Measurements from ENCODE around the gene LRP1. TPM values are rescaled to one million over a fixed set of nuclear protein-coding genes. Genes with fewer than 3 reads are reported as not detected.

Gene LRP1
- total RNA-seq, 1 experiment from 2014 or later, result 58.6 TPM

DNA sequence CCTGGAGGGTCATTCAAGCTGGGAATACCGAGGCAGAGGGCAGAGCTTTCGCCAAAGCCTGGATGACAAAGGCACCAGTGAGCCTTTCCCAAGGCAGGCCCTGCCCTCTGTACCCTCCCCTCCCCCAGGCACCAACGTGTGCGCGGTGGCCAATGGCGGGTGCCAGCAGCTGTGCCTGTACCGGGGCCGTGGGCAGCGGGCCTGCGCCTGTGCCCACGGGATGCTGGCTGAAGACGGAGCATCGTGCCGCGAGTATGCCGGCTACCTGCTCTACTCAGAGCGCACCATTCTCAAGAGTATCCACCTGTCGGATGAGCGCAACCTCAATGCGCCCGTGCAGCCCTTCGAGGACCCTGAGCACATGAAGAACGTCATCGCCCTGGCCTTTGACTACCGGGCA is 57.1 kb downstream of the LRP1 start:
- Histone ChIP-seq H3K9me3 (replicated peaks) (no peaks in the 10 kb centered on the region), H3K27me3 (no peaks in the 10 kb centered on the region), H3K27ac (no peak overlapping the region), H3K4me3 (no peak overlapping the region), H3K36me3 (no peaks in the 10 kb centered on the region), H3K4me1 (peaks cover 9% of the 10 kb centered on the region; the same call in 1 of the 2 replicates)
- no peak for DNase-seq

DNA sequence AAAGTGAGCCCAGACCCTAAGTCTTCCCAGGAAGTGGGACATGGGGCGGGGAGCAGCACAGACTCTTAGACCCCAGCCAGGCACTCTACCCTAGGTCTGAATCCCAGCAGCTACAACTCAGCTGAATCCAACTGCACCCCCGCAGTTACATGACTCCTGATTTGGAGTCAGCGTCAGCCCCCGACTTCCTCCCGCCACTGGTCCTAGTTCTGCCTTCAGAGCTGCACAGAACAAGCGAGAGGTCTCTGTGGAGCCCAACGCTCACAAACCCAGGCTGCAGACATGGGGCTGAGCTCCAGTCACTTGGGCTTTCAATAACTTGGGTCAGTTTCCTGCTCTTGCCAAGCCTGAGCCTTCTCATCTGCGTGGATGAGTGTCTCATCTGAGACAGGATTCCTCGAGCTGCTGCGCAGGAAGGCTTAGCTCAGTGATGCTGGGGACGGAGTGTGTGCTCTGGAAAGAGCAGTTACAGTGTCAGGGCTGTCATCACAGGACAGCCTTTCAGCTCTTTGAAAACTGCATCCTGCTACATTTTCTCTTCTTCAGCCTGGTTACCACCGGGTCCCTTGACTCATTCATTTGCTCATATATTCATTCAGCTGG is 57.7 kb downstream of the LRP1 start:
- H3K36me3 ChIP-seq, result no peaks in the 10 kb centered on the region
- H3K27ac ChIP-seq, result no peak overlapping the region
- no peak for DNase-seq
- H3K4me1 ChIP-seq, result peaks cover 9% of the 10 kb centered on the region; the same call in 1 of the 2 replicates
- no peaks in the 10 kb centered on the region for H3K27me3 ChIP-seq
- H3K9me3 ChIP-seq (replicated peaks), result no peaks in the 10 kb centered on the region
- H3K4me3 ChIP-seq, result no peak overlapping the region

DNA sequence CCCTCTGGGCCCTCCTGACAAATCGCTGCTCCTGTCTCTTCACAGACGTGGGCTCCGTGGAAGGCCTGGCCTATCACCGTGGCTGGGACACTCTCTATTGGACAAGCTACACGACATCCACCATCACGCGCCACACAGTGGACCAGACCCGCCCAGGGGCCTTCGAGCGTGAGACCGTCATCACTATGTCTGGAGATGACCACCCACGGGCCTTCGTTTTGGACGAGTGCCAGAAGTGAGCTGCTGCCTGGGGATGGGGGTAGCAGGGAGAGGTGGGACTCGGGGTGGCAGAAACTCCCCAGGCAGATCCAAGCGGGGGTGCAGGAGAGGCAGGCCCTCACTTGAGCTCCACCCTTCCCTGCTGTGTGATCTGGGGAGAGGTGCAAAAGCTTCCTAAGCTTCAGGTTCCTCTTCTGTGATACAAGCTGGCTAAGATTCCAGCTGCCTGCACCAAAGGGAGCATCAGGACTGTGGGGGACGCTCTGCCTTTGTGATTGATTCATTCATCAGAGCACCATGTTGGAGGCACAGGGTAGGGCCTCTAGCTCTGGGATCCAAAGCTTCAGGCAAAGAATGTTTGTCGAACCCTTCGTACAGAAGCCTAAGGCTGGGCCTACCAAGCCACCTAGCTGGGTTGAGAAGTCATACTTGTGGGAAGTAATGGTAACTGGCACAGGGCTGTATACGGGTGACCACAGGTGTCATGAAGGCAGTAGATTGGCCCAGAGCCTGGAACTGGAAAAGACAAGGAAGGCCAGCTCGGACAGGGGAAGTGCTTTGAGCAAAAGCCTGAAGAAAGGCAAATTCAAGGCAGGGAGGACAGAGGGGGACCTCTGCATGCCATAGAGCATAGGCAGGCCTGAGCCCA is 59.2 kb downstream of the LRP1 start:
- Histone ChIP-seq H3K9me3 (replicated peaks) (no peaks in the 10 kb centered on the region), H3K36me3 (peaks cover 5% of the 10 kb centered on the region), H3K4me3 (no peak overlapping the region), H3K27ac (no peak overlapping the region), H3K27me3 (no peaks in the 10 kb centered on the region), H3K4me1 (peaks cover 9% of the 10 kb centered on the region; the same call in 1 of the 2 replicates)
- DNase-seq, result peak; percentile 77 to 78

DNA sequence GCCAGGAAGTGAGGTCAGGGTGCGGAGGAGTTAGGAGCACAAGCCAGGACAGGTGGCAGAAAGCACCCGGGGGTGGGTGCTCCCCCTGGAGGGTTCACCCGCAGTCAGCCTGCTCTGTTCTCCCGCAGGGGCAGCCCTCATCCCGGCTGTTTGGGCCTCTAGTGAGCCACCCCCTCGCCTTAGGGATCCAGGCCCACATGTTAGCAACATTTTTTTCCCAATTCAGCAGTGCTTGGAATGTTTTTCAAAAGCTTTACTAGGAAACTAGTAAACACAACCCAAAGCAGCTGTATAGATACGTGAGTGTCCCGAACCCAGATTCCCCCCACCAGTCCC is 59.8 kb downstream of the LRP1 start:
- no peak overlapping the region for H3K27ac ChIP-seq
- H3K36me3 ChIP-seq, result peaks cover 5% of the 10 kb centered on the region
- no peaks in the 10 kb centered on the region for H3K9me3 ChIP-seq (replicated peaks)
- peaks cover 12% of the 10 kb centered on the region for H3K4me1 ChIP-seq
- no peak for DNase-seq
- no peaks in the 10 kb centered on the region for H3K27me3 ChIP-seq
- H3K4me3 ChIP-seq, result no peak overlapping the region

DNA sequence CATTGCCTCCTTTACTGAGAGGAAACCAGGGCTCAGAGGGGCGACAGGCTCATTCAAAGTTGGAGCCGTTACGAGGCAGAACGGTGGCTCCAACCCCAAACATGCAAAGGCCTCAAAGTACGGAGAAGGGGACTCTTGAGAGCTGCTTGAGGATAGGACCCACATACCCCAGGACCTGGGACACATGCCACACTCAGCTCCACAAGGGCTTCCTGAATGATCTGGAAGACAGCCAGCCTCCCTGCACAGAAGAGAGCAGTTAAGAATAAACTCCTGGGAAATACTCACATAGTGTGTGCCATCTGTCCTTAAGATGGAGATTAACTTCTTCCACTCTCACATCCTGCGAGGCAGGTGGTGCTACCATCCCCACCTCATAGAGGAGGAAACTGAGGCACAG is 61.8 kb downstream of the LRP1 start:
- DNase-seq, result peak in 1 of 2 experiments; percentile 76
- Histone ChIP-seq H3K4me3 (no peak overlapping the region), H3K27ac (no peak overlapping the region), H3K36me3 (peaks cover 5% of the 10 kb centered on the region), H3K4me1 (peaks cover 32% of the 10 kb centered on the region), H3K27me3 (no peaks in the 10 kb centered on the region), H3K9me3 (replicated peaks) (no peaks in the 10 kb centered on the region)

DNA sequence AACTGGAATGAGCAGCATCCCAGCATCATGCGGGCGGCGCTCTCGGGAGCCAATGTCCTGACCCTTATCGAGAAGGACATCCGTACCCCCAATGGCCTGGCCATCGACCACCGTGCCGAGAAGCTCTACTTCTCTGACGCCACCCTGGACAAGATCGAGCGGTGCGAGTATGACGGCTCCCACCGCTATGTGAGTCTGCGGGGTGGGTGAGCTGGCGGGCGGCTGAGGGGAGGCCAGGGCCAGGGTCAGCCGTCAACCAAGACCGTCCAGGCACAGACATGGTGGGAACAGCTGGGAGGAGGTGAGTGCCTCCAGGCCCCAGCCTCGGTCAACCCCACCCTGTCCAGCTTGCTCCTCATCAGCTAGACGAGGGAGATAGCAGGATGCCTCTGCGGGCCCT is 62.5 kb downstream of the LRP1 start:
- Histone ChIP-seq H3K36me3 (peaks cover 5% of the 10 kb centered on the region), H3K27me3 (no peaks in the 10 kb centered on the region), H3K27ac (no peak overlapping the region), H3K4me3 (no peak overlapping the region), H3K4me1 (peaks cover 34% of the 10 kb centered on the region), H3K9me3 (replicated peaks) (no peaks in the 10 kb centered on the region)
- no peak for DNase-seq

DNA sequence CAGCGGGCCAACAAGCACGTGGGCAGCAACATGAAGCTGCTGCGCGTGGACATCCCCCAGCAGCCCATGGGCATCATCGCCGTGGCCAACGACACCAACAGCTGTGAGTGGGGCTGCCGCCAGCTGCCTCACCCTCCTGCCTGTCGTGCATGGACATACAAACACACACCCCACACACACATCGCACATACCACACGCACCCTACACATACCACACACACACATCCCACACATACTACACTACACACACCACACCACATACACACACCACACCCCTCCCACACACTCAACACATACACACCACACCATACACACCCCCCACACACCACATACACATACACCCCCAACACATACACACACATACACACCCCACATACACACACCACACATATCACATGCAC is 63.1 kb downstream of the LRP1 start:
- peak; percentile 79 to 83 for DNase-seq
- peaks cover 34% of the 10 kb centered on the region for H3K4me1 ChIP-seq
- peaks cover 5% of the 10 kb centered on the region for H3K36me3 ChIP-seq
- H3K27ac ChIP-seq, result no peak overlapping the region
- no peaks in the 10 kb centered on the region for H3K9me3 ChIP-seq (replicated peaks)
- no peaks in the 10 kb centered on the region for H3K27me3 ChIP-seq
- H3K4me3 ChIP-seq, result no peak overlapping the region

DNA sequence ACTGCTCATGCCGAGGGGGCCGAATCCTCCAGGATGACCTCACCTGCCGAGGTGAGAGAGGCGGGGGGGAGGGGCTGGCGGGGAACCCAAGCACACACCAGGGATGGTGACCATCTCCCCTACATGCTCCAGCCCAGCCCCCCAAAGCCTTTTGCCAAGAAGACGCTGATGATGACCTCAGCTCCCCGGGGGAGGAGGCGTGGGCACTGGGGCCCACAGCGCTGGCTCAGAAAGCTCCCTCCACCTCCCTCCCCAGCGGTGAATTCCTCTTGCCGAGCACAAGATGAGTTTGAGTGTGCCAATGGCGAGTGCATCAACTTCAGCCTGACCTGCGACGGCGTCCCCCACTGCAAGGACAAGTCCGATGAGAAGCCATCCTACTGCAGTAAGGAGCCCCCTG is 64.6 kb downstream of the LRP1 start:
- peaks cover 28% of the 10 kb centered on the region for H3K4me1 ChIP-seq
- H3K27me3 ChIP-seq, result no peaks in the 10 kb centered on the region
- H3K27ac ChIP-seq, result no peak overlapping the region
- H3K9me3 ChIP-seq (replicated peaks), result no peaks in the 10 kb centered on the region
- H3K36me3 ChIP-seq, result peaks cover 5% of the 10 kb centered on the region
- no peak for DNase-seq
- H3K4me3 ChIP-seq, result no peak overlapping the region

DNA sequence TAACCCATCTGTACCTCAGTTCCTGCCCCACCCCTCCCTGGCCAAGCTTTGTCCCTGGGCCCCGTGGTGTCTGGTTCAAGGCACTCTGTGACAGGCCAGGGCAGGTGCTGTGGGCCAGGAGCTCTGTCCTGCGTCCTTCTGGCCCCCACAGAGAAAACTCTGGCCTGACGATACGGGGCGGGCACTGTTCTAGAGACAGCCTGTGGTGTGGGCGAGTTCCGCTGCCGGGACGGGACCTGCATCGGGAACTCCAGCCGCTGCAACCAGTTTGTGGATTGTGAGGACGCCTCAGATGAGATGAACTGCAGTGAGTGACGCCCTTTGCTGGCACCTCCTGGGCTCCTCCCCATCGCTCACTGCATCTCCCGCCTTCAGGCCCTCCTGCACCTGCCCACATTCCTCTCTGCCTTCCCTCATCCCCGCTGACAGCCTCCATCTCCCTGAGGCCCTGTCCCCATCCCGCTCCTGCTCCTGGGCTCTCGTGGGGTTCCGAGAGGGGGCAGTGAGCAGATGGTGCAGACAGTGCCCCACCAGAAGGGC is 65.5 kb downstream of the LRP1 start:
- H3K36me3 ChIP-seq, result peaks cover 8% of the 10 kb centered on the region
- H3K27me3 ChIP-seq, result no peaks in the 10 kb centered on the region
- no peaks in the 10 kb centered on the region for H3K9me3 ChIP-seq (replicated peaks)
- H3K4me3 ChIP-seq, result peak overlapping the region; percentile 5
- DNase-seq, result peak; percentile 98 to 99
- H3K27ac ChIP-seq, result peak overlapping the region; percentile 41
- peaks cover 25% of the 10 kb centered on the region for H3K4me1 ChIP-seq

DNA sequence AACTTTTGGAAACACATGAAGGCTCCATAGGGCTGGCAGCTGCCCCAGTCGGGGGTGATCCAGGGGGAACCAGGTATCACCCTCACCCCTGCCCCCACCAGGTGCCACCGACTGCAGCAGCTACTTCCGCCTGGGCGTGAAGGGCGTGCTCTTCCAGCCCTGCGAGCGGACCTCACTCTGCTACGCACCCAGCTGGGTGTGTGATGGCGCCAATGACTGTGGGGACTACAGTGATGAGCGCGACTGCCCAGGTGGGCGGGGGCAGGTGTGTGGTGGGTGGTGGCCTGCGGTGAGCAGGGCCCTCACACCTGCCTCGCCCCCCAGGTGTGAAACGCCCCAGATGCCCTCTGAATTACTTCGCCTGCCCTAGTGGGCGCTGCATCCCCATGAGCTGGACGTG is 66.0 kb downstream of the LRP1 start:
- Histone ChIP-seq H3K27ac (peak overlapping the region; percentile 41), H3K4me3 (peak overlapping the region; percentile 5), H3K27me3 (no peaks in the 10 kb centered on the region), H3K4me1 (peaks cover 25% of the 10 kb centered on the region), H3K36me3 (peaks cover 10% of the 10 kb centered on the region), H3K9me3 (replicated peaks) (no peaks in the 10 kb centered on the region)
- no peak for DNase-seq

DNA sequence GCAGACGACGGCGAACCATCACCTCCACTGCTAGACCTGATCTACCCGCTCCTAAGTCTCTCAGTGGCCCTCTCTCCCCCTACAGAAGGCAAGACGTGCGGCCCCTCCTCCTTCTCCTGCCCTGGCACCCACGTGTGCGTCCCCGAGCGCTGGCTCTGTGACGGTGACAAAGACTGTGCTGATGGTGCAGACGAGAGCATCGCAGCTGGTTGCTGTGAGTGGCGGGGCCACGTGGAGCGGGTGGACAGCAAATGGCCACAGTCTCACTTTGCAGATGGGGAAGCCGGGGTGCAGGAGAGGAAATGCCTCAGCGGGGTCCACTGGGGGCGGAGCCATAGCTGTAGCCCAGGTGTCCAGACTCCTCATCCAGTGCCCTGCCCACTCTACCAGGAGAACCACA is 66.9 kb downstream of the LRP1 start:
- Histone ChIP-seq H3K4me1 (peaks cover 25% of the 10 kb centered on the region), H3K36me3 (peaks cover 10% of the 10 kb centered on the region), H3K27me3 (no peaks in the 10 kb centered on the region), H3K9me3 (replicated peaks) (no peaks in the 10 kb centered on the region), H3K4me3 (no peak overlapping the region), H3K27ac (no peak overlapping the region)
- DNase-seq, result peak; percentile 80 to 83

DNA sequence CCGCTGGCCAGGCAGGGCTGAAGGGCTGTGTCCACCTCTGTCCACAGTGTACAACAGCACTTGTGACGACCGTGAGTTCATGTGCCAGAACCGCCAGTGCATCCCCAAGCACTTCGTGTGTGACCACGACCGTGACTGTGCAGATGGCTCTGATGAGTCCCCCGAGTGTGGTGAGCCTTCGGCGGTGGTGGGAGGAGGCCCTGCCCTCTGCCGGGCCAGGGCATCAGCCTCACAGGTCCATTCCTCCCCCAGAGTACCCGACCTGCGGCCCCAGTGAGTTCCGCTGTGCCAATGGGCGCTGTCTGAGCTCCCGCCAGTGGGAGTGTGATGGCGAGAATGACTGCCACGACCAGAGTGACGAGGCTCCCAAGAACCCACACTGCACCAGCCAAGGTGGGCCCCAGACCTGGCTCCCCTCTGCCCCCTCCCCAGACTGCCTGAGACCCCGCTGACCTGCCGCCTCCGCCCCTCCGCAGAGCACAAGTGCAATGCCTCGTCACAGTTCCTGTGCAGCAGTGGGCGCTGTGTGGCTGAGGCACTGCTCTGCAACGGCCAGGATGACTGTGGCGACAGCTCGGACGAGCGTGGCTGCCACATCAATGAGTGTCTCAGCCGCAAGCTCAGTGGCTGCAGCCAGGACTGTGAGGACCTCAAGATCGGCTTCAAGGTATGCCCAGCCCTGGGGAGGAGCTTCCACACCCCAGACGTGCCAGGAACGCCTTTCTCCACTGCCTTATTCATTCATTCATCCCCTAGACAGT is 67.5 kb downstream of the LRP1 start:
- DNase-seq, result no peak
- Histone ChIP-seq H3K27me3 (no peaks in the 10 kb centered on the region), H3K4me3 (no peak overlapping the region), H3K27ac (no peak overlapping the region), H3K9me3 (replicated peaks) (no peaks in the 10 kb centered on the region), H3K4me1 (peaks cover 25% of the 10 kb centered on the region), H3K36me3 (peaks cover 10% of the 10 kb centered on the region)

DNA sequence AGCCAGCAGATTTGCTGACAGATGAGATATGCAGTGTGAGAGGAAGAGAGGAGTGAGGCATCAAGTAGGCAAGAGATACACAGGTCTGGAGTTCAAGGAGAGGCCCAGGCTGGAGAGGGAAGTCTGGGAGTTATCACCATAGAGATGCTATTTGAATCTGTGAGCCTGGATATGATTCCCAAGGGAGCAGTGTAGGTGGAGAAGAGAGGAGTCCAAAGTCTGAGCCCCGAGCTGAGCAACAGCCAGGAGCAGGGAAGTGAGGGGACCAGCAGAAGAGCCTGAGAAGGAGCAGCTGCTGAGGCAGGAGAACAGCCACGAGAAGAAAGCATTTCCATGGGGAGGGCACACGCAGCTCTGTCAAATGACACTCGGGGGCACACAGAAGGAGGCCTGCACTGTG is 68.2 kb downstream of the LRP1 start:
- no peaks in the 10 kb centered on the region for H3K9me3 ChIP-seq (replicated peaks)
- H3K4me1 ChIP-seq, result peaks cover 25% of the 10 kb centered on the region
- no peak overlapping the region for H3K27ac ChIP-seq
- no peak overlapping the region for H3K4me3 ChIP-seq
- DNase-seq, result no peak
- H3K27me3 ChIP-seq, result no peaks in the 10 kb centered on the region
- H3K36me3 ChIP-seq, result peaks cover 10% of the 10 kb centered on the region

DNA sequence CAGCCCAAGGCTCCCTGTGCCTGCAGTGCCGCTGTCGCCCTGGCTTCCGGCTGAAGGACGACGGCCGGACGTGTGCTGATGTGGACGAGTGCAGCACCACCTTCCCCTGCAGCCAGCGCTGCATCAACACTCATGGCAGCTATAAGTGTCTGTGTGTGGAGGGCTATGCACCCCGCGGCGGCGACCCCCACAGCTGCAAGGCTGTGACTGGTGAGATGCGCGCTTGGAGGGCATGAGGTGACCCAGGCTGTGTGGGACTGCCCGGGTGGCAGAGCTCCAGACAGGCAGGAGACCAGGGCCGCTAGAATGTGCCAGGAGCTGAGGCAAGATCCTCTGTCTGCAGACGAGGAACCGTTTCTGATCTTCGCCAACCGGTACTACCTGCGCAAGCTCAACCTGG is 68.7 kb downstream of the LRP1 start:
- no peak for DNase-seq
- Histone ChIP-seq H3K36me3 (peaks cover 9% of the 10 kb centered on the region), H3K4me3 (no peak overlapping the region), H3K9me3 (replicated peaks) (no peaks in the 10 kb centered on the region), H3K27ac (no peak overlapping the region), H3K27me3 (no peaks in the 10 kb centered on the region), H3K4me1 (peaks cover 25% of the 10 kb centered on the region)

DNA sequence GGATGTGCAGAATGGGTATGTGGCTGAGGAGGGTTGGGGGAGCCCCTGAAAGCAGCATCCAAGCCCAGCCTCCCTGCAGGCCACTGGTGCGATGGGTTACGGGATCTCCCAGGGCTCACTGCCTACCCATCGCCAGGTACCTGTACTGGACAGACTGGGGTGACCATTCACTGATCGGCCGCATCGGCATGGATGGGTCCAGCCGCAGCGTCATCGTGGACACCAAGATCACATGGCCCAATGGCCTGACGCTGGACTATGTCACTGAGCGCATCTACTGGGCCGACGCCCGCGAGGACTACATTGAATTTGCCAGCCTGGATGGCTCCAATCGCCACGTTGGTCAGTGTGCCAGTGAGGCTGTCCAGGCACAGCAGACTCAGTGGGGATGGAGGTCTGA is 70.0 kb downstream of the LRP1 start:
- Histone ChIP-seq H3K27me3 (no peaks in the 10 kb centered on the region), H3K27ac (no peak overlapping the region), H3K4me3 (no peak overlapping the region), H3K9me3 (replicated peaks) (no peaks in the 10 kb centered on the region), H3K4me1 (peaks cover 19% of the 10 kb centered on the region), H3K36me3 (peaks cover 13% of the 10 kb centered on the region)
- no peak for DNase-seq
